KMS-11 (cell line): ENCODE results near the gene ARMC5.
A peak's percentile ranks its signal among the peaks of the same experiment; 100 is the strongest.

Experiments
- H2AFZ ChIP-seq: fragments of 200-600 bp; sonication (generic); 2 replicates; pipeline ENCODE4 v1.6.1; 2016; ENCODE audit warnings: antibody characterized with exemption, mixed run types, low read depth
- H3K27ac ChIP-seq: fragments of 200-600 bp; sonication (generic); 2 replicates; pipeline ENCODE4 v1.6.1; 2016; ENCODE audit warnings: mild to moderate bottlenecking, mixed run types
- H3K27me3 ChIP-seq: fragments of 200-600 bp; sonication (generic); 2 replicates; pipeline ENCODE4 v1.6.1; 2017; ENCODE audit warnings: mild to moderate bottlenecking, low read depth, mixed run types, moderate library complexity; ENCODE audit not compliant: insufficient read depth
- H3K36me3 ChIP-seq: fragments of 200-600 bp; sonication (generic); 2 replicates; pipeline ENCODE4 v1.6.1; 2017; ENCODE audit warnings: mild to moderate bottlenecking, mixed run types; ENCODE audit not compliant: insufficient read depth
- H3K4me1 ChIP-seq: fragments of 200-600 bp; sonication (generic); 2 replicates; pipeline ENCODE4 v1.6.1; 2016; ENCODE audit warnings: mild to moderate bottlenecking, low read depth, mixed run types; ENCODE audit not compliant: poor library complexity, severe bottlenecking
- H3K4me2 ChIP-seq: fragments of 200-600 bp; sonication (generic); 2 replicates; pipeline ENCODE4 v1.7.0; 2016; ENCODE audit warnings: mild to moderate bottlenecking, mixed run types
- H3K4me3 ChIP-seq: fragments of 200-600 bp; sonication (generic); IDR thresholded peaks from 2 replicates; pipeline ENCODE4 v1.6.1; 2017; ENCODE audit warnings: low read depth, low read length, mixed read lengths; ENCODE audit not compliant: insufficient read depth
- H3K79me2 ChIP-seq: fragments of 200-600 bp; sonication (generic); 2 replicates; pipeline ENCODE4 v1.6.1; 2016; ENCODE audit warnings: low read depth, mixed run types; ENCODE audit not compliant: insufficient read depth
- H3K9ac ChIP-seq: fragments of 200-600 bp; sonication (generic); 2 replicates; pipeline ENCODE4 v1.6.1; 2016; ENCODE audit warnings: mild to moderate bottlenecking, mixed run types
- H4K20me1 ChIP-seq: fragments of 200-600 bp; sonication (generic); 2 replicates; pipeline ENCODE4 v1.6.1; 2016; ENCODE audit warnings: mild to moderate bottlenecking, mixed run types; ENCODE audit not compliant: insufficient read depth
- CTCF ChIP-seq: fragments of 200-600 bp; sonication (generic); conservative IDR thresholded peaks from 2 replicates; pipeline ENCODE4 v1.6.1; 2017; ENCODE audit warnings: low read depth, mild to moderate bottlenecking, antibody characterized with exemption, low read length, moderate library complexity, mixed read lengths

ARMC5 gene

DNA sequence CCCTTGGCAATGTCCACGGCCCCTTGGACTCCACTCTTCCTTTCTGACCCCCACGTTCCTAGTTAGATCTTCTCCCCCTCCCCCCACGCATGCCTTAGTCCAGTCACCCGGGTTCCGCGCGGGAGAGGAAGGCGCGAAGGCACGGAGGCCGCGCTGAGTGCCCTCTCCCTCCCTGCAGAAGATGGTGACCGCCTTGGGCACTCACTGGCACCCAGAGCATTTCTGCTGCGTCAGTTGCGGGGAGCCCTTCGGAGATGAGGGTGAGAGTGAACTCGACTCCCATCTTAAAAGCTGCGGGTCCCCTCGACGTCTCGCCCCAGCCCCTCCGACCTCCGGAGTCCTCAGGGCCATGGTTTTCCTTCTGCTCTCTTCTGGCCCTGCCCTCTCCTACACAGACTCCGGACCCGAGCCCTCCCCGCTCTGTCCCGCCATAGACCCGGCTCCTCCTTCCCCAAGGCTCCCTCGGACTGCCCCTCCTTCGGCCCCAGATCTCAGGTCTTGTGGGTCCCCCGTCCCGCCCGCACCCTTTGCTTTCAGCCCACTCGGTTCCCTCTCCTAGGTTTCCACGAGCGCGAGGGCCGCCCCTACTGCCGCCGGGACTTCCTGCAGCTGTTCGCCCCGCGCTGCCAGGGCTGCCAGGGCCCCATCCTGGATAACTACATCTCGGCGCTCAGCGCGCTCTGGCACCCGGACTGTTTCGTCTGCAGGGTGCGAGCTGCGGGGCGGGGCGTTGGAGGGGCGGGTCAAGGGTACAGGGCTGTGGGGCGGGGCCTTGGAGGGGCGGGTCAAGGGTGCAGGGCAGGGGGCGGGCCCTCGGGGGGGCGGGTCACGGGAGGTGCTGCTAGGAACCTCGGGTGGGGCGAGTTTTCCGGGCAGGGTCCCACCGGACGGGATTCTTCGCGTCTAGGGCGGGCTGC is 17.3 kb downstream of the ARMC5 start:
- H3K4me2 ChIP-seq = peak overlapping the region; percentile 93
- H3K27me3 ChIP-seq = no peaks in the 10 kb centered on the region
- no peak for TF ChIP-seq CTCF
- no peaks in the 10 kb centered on the region for H3K36me3 ChIP-seq
- no peaks in the 10 kb centered on the region for H4K20me1 ChIP-seq
- H3K27ac ChIP-seq = peak overlapping the region; percentile 44
- peak overlapping the region; percentile 95 for H2AFZ ChIP-seq
- H3K79me2 ChIP-seq = no peaks in the 10 kb centered on the region
- peaks cover 5% of the 10 kb centered on the region for H3K4me1 ChIP-seq
- H3K9ac ChIP-seq = peak overlapping the region; percentile 52; the same call in 1 of the 2 replicates
- H3K4me3 ChIP-seq = no peak overlapping the region

DNA sequence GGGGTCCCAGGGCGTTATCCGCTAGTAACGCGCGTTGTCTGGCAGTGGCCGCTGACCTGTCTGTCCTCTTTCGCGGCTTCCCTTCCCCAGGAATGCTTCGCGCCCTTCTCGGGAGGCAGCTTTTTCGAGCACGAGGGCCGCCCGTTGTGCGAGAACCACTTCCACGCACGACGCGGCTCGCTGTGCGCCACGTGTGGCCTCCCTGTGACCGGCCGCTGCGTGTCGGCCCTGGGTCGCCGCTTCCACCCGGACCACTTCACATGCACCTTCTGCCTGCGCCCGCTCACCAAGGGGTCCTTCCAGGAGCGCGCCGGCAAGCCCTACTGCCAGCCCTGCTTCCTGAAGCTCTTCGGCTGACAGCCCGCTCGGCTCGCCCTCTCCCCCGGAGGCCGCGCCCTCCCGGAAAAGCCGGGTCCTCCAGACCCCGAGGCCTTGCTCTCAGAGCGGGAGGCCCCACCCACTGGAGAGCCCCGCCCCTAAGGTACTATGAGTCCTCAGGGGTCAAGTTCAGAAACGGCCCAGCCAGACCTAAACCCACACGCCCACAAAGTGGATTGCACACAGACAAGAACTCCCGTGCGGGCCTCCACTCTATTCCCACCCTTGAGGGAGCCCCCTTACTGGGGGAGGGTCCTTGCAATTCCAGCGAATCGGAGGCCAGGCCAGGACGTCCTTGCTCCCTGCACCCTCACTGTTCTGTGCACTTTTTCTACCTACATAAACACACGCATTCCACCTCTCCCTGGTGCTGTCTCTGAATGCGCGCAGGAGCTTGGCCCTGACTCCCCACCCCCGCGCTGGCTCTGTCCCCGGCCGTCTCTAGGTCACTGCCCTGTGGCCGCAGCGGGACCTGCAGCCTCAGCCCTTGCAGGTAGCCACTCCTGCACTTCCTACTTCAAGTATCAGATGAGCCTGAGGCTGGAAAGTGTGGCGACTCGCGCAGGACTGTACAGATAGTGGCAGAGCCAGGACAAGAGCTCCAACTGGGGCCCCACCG is 18.2 kb downstream of the ARMC5 start:
- Histone ChIP-seq H3K9ac (peak overlapping the region; percentile 32; the same call in 1 of the 2 replicates), H2AFZ (peak overlapping the region; percentile 95), H3K27ac (no peak overlapping the region), H3K36me3 (no peaks in the 10 kb centered on the region), H3K4me3 (no peak overlapping the region), H3K4me2 (peak overlapping the region; percentile 93), H3K4me1 (peaks cover 5% of the 10 kb centered on the region), H3K27me3 (no peaks in the 10 kb centered on the region), H4K20me1 (no peaks in the 10 kb centered on the region), H3K79me2 (no peaks in the 10 kb centered on the region)
- no peak for TF ChIP-seq CTCF

DNA sequence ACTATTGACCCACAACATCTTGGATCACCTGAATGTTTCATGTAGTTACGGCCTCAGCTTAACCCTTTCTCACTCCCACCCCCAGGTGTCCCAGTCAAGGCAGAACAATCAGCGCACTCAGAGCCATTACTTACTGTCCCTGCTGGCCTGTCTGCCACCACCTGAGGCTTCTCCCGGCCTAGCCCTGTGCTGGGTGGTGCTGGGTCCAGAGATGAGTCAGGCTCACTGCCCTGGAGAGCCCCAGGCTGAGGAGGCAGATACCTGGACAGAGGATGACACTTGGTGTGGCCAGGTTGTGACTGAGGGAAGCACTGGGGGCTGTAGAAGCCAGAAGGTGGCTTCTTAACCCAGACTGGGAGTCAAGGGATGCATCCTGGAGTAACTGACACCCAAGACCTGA is 19.7 kb downstream of the ARMC5 start:
- Histone ChIP-seq H3K79me2 (no peaks in the 10 kb centered on the region), H3K27ac (no peak overlapping the region), H2AFZ (no peak overlapping the region), H3K4me1 (peaks cover 5% of the 10 kb centered on the region), H3K27me3 (no peaks in the 10 kb centered on the region), H3K36me3 (no peaks in the 10 kb centered on the region), H3K4me2 (no peak overlapping the region), H3K9ac (no peak overlapping the region), H4K20me1 (no peaks in the 10 kb centered on the region), H3K4me3 (no peak overlapping the region)
- TF ChIP-seq CTCF = no peak

GRCh38 chr16:31479751-31480150 is 20.4 kb downstream of the ARMC5 start:
- H3K9ac ChIP-seq = no peak overlapping the region
- H3K36me3 ChIP-seq = no peaks in the 10 kb centered on the region
- no peaks in the 10 kb centered on the region for H3K27me3 ChIP-seq
- no peak for TF ChIP-seq CTCF
- no peak overlapping the region for H3K27ac ChIP-seq
- peaks cover 5% of the 10 kb centered on the region for H3K4me1 ChIP-seq
- no peak overlapping the region for H2AFZ ChIP-seq
- H4K20me1 ChIP-seq = no peaks in the 10 kb centered on the region
- H3K79me2 ChIP-seq = no peaks in the 10 kb centered on the region
- no peak overlapping the region for H3K4me3 ChIP-seq
- no peak overlapping the region for H3K4me2 ChIP-seq
